Measurements from ENCODE around the gene EGFLAM. TPM values are rescaled to one million over a fixed set of nuclear protein-coding genes. Genes with fewer than 3 reads are reported as not detected.
"Not testable (repeated sequence)": the region's sequence is repeated elsewhere in the genome, so short reads cannot be mapped to it uniquely, and the experiment has no call there.

Gene EGFLAM
- total RNA-seq, 2 donors from 2014 or later: not detected

DNA sequence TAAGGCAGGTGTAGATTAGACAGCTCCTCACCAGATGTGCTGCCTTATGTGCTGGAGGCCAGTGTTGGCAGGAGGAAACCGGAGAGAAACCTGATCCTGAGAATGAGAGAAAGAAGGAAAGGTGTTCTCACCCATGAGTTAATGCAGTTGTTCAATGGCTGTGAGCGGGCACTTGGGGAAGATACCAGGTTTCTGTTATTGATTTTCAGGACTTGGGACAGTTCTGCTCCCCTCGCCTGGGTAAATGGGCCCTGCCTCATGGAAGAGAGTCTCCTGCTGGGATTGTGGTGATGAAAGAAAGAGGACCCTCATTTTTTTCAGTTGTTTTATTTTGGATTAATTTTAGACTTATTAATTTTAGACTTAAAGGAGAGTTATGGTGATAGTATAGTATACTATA is 59.5 kb downstream of the EGFLAM start:
- no peak overlapping the region for H3K4me3 Mint-ChIP-seq
- no peaks in the 10 kb centered on the region for H3K9me3 ChIP-seq (ENCODE audit: control insufficient read depth, low read length, poor library complexity, severe bottlenecking)
- peaks cover 14% of the 10 kb centered on the region for H3K27me3 Mint-ChIP-seq
- no peak for ATAC-seq
- H3K27ac Mint-ChIP-seq: no peak overlapping the region
- H3K4me1 Mint-ChIP-seq: no peaks in the 10 kb centered on the region
- no peak for DNase-seq
- H3K36me3 Mint-ChIP-seq (ENCODE audit: low read depth): no peaks in the 10 kb centered on the region

GRCh38 chr5:38319491-38319890 is 61.1 kb downstream of the EGFLAM start:
- no peaks in the 10 kb centered on the region for H3K9me3 ChIP-seq (ENCODE audit: control insufficient read depth, low read length, poor library complexity, severe bottlenecking)
- DNase-seq: no peak
- Mint-ChIP-seq H3K4me3 (no peak overlapping the region), H3K27me3 (peaks cover 14% of the 10 kb centered on the region), H3K27ac (no peak overlapping the region), H3K4me1 (no peaks in the 10 kb centered on the region), H3K36me3 (ENCODE audit: low read depth) (no peaks in the 10 kb centered on the region)
- ATAC-seq: no peak

- DNase-seq (no peak), ATAC-seq (no peak)
- no peaks in the 10 kb centered on the region for H3K9me3 ChIP-seq (ENCODE audit: control insufficient read depth, low read length, poor library complexity, severe bottlenecking)
- Mint-ChIP-seq H3K4me1 (no peaks in the 10 kb centered on the region), H3K36me3 (ENCODE audit: low read depth) (no peaks in the 10 kb centered on the region), H3K4me3 (no peak overlapping the region), H3K27ac (no peak overlapping the region), H3K27me3 (peaks cover 6% of the 10 kb centered on the region)
Observed at GRCh38 chr5:38321978-38322377, 63.6 kb downstream of the EGFLAM start.

DNA sequence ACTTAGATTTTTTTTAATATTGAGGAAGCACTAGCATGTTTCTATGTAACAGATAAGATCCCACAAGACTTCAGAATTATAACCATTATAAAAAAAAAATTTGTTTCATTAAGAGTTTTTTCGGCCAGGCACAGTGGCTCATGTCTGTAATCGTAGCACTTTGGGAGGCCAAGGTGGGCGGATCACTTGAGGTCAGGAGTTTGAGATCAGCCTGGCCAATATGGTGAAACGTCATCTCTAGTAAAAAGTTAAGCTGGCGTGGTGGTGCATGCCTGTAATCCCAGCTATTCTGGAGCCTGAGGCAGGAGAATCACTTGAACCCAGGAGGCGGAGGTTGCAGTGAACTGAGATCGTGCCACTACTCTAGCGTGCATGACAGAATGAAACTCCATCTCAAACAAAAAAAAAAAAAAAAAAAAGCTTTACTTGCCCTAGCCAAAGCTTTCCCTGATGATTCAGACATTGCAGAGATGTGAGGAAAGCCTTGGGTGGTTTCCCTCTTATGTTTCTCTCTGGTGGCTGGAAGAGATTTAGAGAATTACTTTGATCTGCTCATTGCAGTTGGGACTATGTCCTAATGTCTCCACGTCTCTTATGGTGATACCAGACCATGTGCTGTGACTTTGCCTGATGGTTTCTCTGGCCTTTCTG is 65.4 kb downstream of the EGFLAM start:
- H3K36me3 Mint-ChIP-seq (ENCODE audit: low read depth): no peaks in the 10 kb centered on the region
- H3K4me3 Mint-ChIP-seq: no peak overlapping the region
- peaks cover 5% of the 10 kb centered on the region for H3K27me3 Mint-ChIP-seq
- H3K9me3 ChIP-seq (ENCODE audit: control insufficient read depth, low read length, poor library complexity, severe bottlenecking): no peaks in the 10 kb centered on the region
- H3K4me1 Mint-ChIP-seq: no peaks in the 10 kb centered on the region
- ATAC-seq (no peak), DNase-seq (no peak)
- no peak overlapping the region for H3K27ac Mint-ChIP-seq

DNA sequence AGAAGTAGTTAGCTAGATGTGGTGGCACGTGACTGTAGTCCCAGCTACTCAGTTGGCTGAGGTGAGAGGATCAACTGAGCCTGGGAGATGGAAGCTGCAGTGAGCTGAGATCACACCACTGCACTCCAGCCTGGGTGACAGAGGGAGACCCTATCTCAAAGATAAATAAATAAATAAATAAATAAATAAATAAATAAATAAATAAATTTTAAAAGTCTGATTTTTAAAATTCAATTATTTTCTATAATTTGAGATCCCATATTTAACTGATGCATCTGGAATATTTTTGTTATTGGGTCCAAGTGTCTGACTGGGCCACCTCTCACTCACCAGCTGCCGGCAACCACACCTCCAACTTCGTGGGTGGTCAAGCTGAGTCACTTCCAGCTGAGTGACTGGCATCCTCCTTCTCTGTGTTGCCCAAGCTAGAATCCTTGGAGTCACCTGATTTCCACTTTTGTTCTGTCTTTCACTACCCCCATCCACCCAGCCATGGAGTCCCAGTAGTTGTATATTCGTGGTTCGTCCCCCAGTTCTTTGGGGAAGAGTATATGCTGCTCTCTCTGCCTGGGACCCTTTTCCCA is 70.9 kb downstream of the EGFLAM start:
- DNase-seq: no peak
- H3K9me3 ChIP-seq (ENCODE audit: control insufficient read depth, low read length, poor library complexity, severe bottlenecking): no peaks in the 10 kb centered on the region
- no peak overlapping the region for H3K4me3 Mint-ChIP-seq
- H3K27ac Mint-ChIP-seq: no peak overlapping the region
- peaks cover 2% of the 10 kb centered on the region for H3K4me1 Mint-ChIP-seq
- no peak for ATAC-seq
- no peaks in the 10 kb centered on the region for H3K36me3 Mint-ChIP-seq (ENCODE audit: low read depth)
- H3K27me3 Mint-ChIP-seq: peaks cover 4% of the 10 kb centered on the region

DNA sequence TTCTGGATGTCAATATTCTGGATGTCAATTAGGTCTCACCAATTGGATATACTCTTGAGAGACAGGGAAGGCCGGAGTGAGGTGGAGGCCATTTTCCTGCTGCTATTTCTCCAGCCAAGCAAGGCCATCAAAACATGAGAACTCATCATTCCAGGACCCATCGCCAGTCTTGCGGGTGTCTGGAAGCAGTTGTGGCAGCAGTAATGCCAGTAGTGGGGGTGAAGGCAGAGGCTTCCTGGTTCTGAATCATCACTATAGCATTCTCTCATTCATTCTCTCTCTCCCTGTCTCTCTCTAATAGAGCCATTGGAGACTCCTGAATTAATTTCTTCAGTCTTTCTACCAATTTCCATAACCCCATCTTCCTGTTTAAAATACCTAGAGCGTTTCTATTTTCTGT is 71.8 kb downstream of the EGFLAM start:
- no peaks in the 10 kb centered on the region for H3K36me3 Mint-ChIP-seq (ENCODE audit: low read depth)
- no peak for ATAC-seq

DNA sequence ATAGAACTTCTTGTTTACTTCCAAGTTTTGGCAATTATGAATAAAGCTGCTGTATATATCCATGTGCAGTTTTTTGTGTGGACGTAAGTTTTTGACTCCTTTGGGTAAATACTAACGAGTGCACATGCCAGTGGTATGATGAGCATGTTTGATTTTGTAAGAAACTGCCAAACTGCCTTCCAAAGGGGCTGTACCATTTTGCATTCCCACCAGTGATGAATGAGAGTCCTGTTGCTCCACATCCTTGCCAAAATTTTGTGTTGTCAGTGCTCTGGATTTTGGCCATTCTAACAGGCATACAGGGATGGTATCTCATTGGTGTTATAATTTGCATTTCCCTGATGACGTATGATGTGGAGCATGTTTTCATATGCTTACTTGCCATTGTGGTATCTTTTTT is 73.5 kb downstream of the EGFLAM start:
- Mint-ChIP-seq H3K27me3 (peaks cover 4% of the 10 kb centered on the region), H3K4me3 (no peak overlapping the region), H3K27ac (no peak overlapping the region), H3K36me3 (ENCODE audit: low read depth) (no peaks in the 10 kb centered on the region), H3K4me1 (peaks cover 2% of the 10 kb centered on the region)
- no peaks in the 10 kb centered on the region for H3K9me3 ChIP-seq (ENCODE audit: control insufficient read depth, low read length, poor library complexity, severe bottlenecking)
- no peak for DNase-seq
- ATAC-seq: no peak

More for the DNA sequence above, 71.8 kb downstream of the EGFLAM start:
- no peak for DNase-seq
- H3K27me3 Mint-ChIP-seq: peaks cover 4% of the 10 kb centered on the region
- H3K4me3 Mint-ChIP-seq: no peak overlapping the region
- H3K27ac Mint-ChIP-seq: no peak overlapping the region
- peaks cover 2% of the 10 kb centered on the region for H3K4me1 Mint-ChIP-seq
- no peaks in the 10 kb centered on the region for H3K9me3 ChIP-seq (ENCODE audit: control insufficient read depth, low read length, poor library complexity, severe bottlenecking)

- not testable (repeated sequence) for ATAC-seq; H3K4me1 Mint-ChIP-seq; H3K9me3 ChIP-seq (ENCODE audit: control insufficient read depth, low read length, poor library complexity, severe bottlenecking); H3K27me3 Mint-ChIP-seq; H3K4me3 Mint-ChIP-seq; H3K36me3 Mint-ChIP-seq (ENCODE audit: low read depth); H3K27ac Mint-ChIP-seq; DNase-seq
Observed at GRCh38 chr5:38333181-38333580, 74.8 kb downstream of the EGFLAM start.

- peaks cover 32% of the 10 kb centered on the region for H3K27me3 Mint-ChIP-seq
- H3K4me3 Mint-ChIP-seq: no peak overlapping the region
- H3K4me1 Mint-ChIP-seq: no peaks in the 10 kb centered on the region
- H3K36me3 Mint-ChIP-seq (ENCODE audit: low read depth): no peaks in the 10 kb centered on the region
- DNase-seq: no peak
- H3K27ac Mint-ChIP-seq: no peak overlapping the region
- no peak for ATAC-seq
- H3K9me3 ChIP-seq (ENCODE audit: control insufficient read depth, low read length, poor library complexity, severe bottlenecking): no peaks in the 10 kb centered on the region
Observed at GRCh38 chr5:38338455-38338854, 80.1 kb downstream of the EGFLAM start.

- Mint-ChIP-seq H3K27me3 (peaks cover 32% of the 10 kb centered on the region), H3K27ac (no peak overlapping the region), H3K4me3 (no peak overlapping the region), H3K4me1 (no peaks in the 10 kb centered on the region), H3K36me3 (ENCODE audit: low read depth) (no peaks in the 10 kb centered on the region)
- ATAC-seq (no peak), DNase-seq (no peak)
- H3K9me3 ChIP-seq (ENCODE audit: control insufficient read depth, low read length, poor library complexity, severe bottlenecking): no peaks in the 10 kb centered on the region
Observed at GRCh38 chr5:38339446-38339845, 81.1 kb downstream of the EGFLAM start.

DNA sequence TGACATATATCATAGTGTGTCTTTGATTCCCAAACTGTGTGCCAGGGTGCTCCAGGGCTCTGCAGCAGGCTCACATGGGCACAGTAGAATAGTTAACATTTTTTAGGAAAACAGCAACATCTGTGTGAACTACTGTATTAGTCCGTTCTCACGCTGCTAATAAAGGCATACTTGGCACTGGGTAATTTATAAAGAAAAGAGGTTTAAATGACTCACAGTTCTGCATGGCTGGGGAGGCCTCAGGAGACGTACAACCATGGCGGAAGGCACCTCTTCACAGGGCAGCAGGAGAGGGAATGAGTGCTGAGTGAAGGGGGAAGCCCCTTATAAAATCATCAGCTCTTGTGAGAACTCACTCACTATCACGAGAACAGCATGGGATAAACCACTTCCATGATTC is 82.7 kb downstream of the EGFLAM start:
- no peaks in the 10 kb centered on the region for H3K36me3 Mint-ChIP-seq (ENCODE audit: low read depth)
- H3K27ac Mint-ChIP-seq: peak overlapping the region; percentile 14
- ATAC-seq (no peak), DNase-seq (no peak)
- no peaks in the 10 kb centered on the region for H3K4me1 Mint-ChIP-seq
- H3K9me3 ChIP-seq (ENCODE audit: control insufficient read depth, low read length, poor library complexity, severe bottlenecking): no peaks in the 10 kb centered on the region
- H3K27me3 Mint-ChIP-seq: peaks cover 32% of the 10 kb centered on the region
- H3K4me3 Mint-ChIP-seq: no peak overlapping the region

- ATAC-seq (no peak), DNase-seq (no peak)
- Mint-ChIP-seq H3K27ac (no peak overlapping the region), H3K36me3 (ENCODE audit: low read depth) (peaks cover 2% of the 10 kb centered on the region), H3K27me3 (peaks cover 32% of the 10 kb centered on the region), H3K4me3 (no peak overlapping the region), H3K4me1 (no peaks in the 10 kb centered on the region)
- no peaks in the 10 kb centered on the region for H3K9me3 ChIP-seq (ENCODE audit: control insufficient read depth, low read length, poor library complexity, severe bottlenecking)
Observed at GRCh38 chr5:38341641-38342040, 83.3 kb downstream of the EGFLAM start.

DNA sequence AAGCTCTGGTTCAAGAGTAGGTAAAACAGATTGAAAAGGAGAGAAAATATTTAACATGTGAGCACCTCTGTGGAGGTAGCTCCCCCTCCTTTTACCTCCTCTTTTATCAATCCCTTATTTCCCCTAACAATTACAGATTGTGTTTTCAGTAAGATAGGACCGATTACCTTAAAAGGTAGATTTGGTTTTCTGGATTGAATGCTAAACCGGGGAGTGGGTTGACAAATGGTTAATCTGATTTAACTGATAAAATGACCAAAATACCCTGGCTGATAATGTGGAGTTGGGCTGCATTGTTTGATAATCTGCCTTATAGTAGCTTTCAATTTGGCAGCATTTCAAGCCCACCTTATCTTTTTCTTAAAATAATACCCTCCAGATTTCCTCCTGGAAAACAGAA is 83.9 kb downstream of the EGFLAM start:
- no peak overlapping the region for H3K4me3 Mint-ChIP-seq
- no peaks in the 10 kb centered on the region for H3K9me3 ChIP-seq (ENCODE audit: control insufficient read depth, low read length, poor library complexity, severe bottlenecking)
- no peaks in the 10 kb centered on the region for H3K4me1 Mint-ChIP-seq
- peaks cover 2% of the 10 kb centered on the region for H3K36me3 Mint-ChIP-seq (ENCODE audit: low read depth)
- no peak overlapping the region for H3K27ac Mint-ChIP-seq
- ATAC-seq: no peak
- no peak for DNase-seq
- peaks cover 32% of the 10 kb centered on the region for H3K27me3 Mint-ChIP-seq

DNA sequence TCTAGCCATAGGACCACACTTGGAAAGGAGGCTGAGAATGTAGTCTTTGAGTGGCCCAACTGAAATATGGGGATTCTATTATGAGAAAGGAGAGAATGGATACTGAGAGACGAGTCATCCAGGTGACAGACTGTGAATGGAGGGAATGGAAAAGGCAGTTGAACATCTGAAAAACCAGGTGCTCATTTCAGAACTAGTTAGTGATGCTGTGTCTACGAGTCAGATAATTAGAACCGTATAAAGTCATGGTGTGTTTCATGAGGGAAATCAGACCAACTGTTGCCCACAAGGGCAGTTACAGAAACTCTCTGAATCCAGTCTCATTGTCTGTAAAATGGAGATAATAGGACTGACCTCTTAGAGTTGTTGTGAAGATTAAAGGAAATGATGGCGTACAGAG is 86.5 kb downstream of the EGFLAM start:
- no peak for ATAC-seq
- H3K27ac Mint-ChIP-seq: no peak overlapping the region
- no peaks in the 10 kb centered on the region for H3K4me1 Mint-ChIP-seq
- DNase-seq: no peak
- no peak overlapping the region for H3K4me3 Mint-ChIP-seq
- H3K9me3 ChIP-seq (ENCODE audit: control insufficient read depth, low read length, poor library complexity, severe bottlenecking): no peaks in the 10 kb centered on the region
- H3K36me3 Mint-ChIP-seq (ENCODE audit: low read depth): peaks cover 2% of the 10 kb centered on the region
- peaks cover 17% of the 10 kb centered on the region for H3K27me3 Mint-ChIP-seq

All from T-helper 17 cell (primary cell).